SU-DHL-6 (cell line): ENCODE results near the gene LSM14B.

Experiments
- EZH2phosphoT487 ChIP-seq: fragments of 200-600 bp; sonication (generic), shearing (Covaris generic); conservative IDR thresholded peaks from 2 replicates; pipeline ENCODE4 v1.6.1; 2018; ENCODE audit warnings: mild to moderate bottlenecking, antibody characterized with exemption, low read length, moderate library complexity, mixed read lengths
- TF ChIP-seq, protein P1 (sequence below): fragments of 200-600 bp; sonication (generic); IDR thresholded peaks from one replicate; pipeline ENCODE4 v1.5.1; 2017; ENCODE audit warnings: antibody characterized with exemption, mild to moderate bottlenecking, low read length, moderate library complexity; ENCODE audit not compliant: insufficient read depth, poor library complexity, severe bottlenecking

DNA sequence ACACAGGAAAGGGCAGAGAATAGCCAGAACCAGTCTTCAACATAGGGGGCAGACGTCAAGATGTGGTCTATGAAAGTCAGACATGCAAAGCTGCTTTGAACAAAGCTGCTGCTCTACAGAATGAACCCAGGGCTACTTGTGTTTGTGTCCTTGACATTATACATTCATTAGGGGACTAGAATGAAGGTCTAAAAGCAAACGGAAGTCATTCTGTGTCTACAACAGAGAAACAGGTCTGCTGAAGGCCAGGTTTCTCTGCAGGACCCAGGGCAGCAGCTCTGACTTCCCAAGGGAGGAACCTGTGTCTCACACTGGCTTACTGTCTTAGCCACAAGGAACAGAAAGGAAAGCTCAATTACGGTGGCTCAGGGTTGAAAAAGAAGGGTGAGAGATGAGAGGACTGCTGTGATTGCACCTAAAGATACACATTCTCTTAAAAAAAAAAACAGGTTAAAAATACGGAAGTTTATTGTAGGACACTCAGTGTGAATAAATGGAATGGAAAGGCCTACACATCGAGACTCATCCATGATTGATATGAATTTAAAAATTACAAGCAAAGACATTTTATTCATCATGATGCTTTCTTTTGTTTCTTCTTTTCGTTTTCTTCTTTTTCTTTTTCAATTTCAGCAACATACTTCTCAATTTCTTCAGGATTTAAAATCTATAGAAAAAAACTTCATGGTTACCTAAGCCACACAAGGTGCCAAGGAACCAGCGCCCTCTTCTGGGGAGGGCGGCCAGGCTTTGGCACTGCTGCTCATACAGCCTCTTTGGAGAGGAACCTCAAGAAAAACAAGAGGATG is 14.2 kb downstream of the LSM14B start:
- TF ChIP-seq, protein P1, sequence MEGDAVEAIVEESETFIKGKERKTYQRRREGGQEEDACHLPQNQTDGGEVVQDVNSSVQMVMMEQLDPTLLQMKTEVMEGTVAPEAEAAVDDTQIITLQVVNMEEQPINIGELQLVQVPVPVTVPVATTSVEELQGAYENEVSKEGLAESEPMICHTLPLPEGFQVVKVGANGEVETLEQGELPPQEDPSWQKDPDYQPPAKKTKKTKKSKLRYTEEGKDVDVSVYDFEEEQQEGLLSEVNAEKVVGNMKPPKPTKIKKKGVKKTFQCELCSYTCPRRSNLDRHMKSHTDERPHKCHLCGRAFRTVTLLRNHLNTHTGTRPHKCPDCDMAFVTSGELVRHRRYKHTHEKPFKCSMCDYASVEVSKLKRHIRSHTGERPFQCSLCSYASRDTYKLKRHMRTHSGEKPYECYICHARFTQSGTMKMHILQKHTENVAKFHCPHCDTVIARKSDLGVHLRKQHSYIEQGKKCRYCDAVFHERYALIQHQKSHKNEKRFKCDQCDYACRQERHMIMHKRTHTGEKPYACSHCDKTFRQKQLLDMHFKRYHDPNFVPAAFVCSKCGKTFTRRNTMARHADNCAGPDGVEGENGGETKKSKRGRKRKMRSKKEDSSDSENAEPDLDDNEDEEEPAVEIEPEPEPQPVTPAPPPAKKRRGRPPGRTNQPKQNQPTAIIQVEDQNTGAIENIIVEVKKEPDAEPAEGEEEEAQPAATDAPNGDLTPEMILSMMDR: peak; percentile 98
- TF ChIP-seq EZH2phosphoT487: no peak
